BLaER1 treated with 17β-estradiol and CSF1 and Interleukin-3, amounts not matched to agents 10 nM and 100 nM (cell line): ENCODE measurements around the gene NFKBIZ.

Experiments used
- H3K27ac ChIP-seq, 11 experiments: shearing (Covaris generic); formaldehyde crosslinking; 2 replicates each; pipeline ENCODE4 v1.8.1; 2022
- H3K27me3 ChIP-seq, 11 experiments: shearing (Covaris generic); formaldehyde crosslinking; 2 replicates each; pipeline ENCODE4 v1.8.1; 2022
- H3K36me3 ChIP-seq, 11 experiments: shearing (Covaris generic); formaldehyde crosslinking; 2 replicates each; pipeline ENCODE4 v1.8.1; 2022
- H3K4me1 ChIP-seq, 10 experiments: shearing (Covaris generic); formaldehyde crosslinking; 2 replicates each; pipeline ENCODE4 v1.8.1; 2022
- H3K4me2 ChIP-seq, 11 experiments: shearing (Covaris generic); formaldehyde crosslinking; 2 replicates each; pipeline ENCODE4 v1.8.1; 2022
- H3K4me3 ChIP-seq, 10 experiments: shearing (Covaris generic); formaldehyde crosslinking; 2 replicates each; pipeline ENCODE4 v1.8.1; 2022
- H3K9ac ChIP-seq, 11 experiments: shearing (Covaris generic); formaldehyde crosslinking; 2 replicates each; pipeline ENCODE4 v1.8.1; 2022
- H3K9me3 ChIP-seq, 11 experiments: shearing (Covaris generic); formaldehyde crosslinking; replicated peaks in 1 of 11; 2 replicates each; pipeline ENCODE4 v1.8.1; 2022
- H4K20me1 ChIP-seq, 11 experiments: shearing (Covaris generic); formaldehyde crosslinking; 2 replicates each; pipeline ENCODE4 v1.8.1; 2022
- Cebpa-rat ChIP-seq, 11 experiments: shearing (Covaris generic); IDR thresholded peaks; 2 replicates each; pipeline ENCODE4 v1.8.1; 2022

Gene NFKBIZ

GRCh38 chr3:101842245-101842934, 6.9 kb upstream of the NFKBIZ start:
- Histone ChIP-seq H3K27ac (no peak overlapping the region), H3K4me3 (no peak overlapping the region), H3K4me2 (no peak overlapping the region; a peak in 1 of 22 replicates), H3K27me3 (no peaks in the 10 kb centered on the region), H3K36me3 (peaks cover 0 to 32% (median 0%) of the 10 kb centered on the region in 11 experiments; a peak in 4 of 22 replicates), H3K4me1 (peaks cover 0 to 38% (median 6%) of the 10 kb centered on the region in 10 experiments; a peak in 14 of 20 replicates), H4K20me1 (peaks cover 0 to 9% (median 0%) of the 10 kb centered on the region in 11 experiments; a peak in 2 of 22 replicates), H3K9ac (no peak overlapping the region), H3K9me3 (peaks cover 0 to 14% (median 0%) of the 10 kb centered on the region in 11 experiments; a peak in 2 of 22 replicates)
- TF ChIP-seq Cebpa-rat (IDR thresholded peaks at IDR 0.05) = no peak

DNA sequence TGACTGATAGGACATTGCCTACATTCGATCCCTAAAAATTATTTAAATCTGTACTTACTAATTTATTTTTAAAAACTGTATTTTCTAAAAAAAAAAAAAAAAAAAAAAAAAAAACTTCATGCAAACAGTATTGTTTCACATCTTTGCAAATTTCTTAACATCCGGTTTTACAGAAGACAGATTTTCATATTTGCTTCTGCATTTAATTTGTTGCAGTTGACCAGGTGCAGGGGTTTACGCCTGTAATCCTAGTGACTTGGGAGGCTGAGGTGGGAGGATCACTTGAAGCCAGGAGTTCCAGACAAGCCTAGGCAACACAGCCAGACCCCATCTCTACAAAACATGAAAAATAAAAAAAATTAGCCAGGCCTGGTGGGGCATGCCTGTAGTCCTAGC, 6.4 kb upstream of the NFKBIZ start:
- no peak for TF ChIP-seq Cebpa-rat (IDR thresholded peaks at IDR 0.05)
- Histone ChIP-seq H3K9me3 (peaks cover 0 to 14% (median 0%) of the 10 kb centered on the region in 11 experiments; a peak in 2 of 22 replicates), H4K20me1 (peaks cover 0 to 9% (median 0%) of the 10 kb centered on the region in 11 experiments; a peak in 2 of 22 replicates), H3K4me3 (no peak overlapping the region), H3K27ac (no peak overlapping the region), H3K4me1 (peaks cover 0 to 38% (median 4%) of the 10 kb centered on the region in 10 experiments; a peak in 10 of 20 replicates), H3K9ac (no peak overlapping the region), H3K4me2 (no peak overlapping the region), H3K27me3 (peaks cover 0 to 4% (median 0%) of the 10 kb centered on the region in 11 experiments; a peak in 1 of 22 replicates), H3K36me3 (peaks cover 0 to 32% (median 0%) of the 10 kb centered on the region in 11 experiments; a peak in 4 of 22 replicates)

DNA sequence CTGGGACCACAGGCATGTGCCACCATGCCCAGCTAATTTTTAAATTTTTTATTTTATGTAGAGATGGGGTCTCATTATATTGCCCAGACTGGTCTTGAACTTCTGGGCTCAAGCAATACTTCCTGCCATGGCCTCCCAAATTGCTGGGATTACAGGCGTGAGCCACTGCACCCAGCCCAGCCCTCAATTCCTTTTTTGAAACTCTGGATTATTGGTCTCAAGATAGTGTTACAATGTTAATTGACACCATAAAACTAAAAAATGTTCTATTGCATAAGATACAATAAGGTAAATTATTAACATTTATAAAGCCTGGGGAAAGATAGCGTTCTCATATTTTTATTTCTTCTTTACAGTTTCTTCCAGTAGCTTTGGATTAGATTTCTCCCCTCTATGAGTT, 3.9 kb upstream of the NFKBIZ start:
- Histone ChIP-seq H3K9me3 (peaks cover 0 to 14% (median 0%) of the 10 kb centered on the region in 11 experiments; a peak in 2 of 22 replicates), H4K20me1 (peaks cover 9 to 11% (median 11%) of the 10 kb centered on the region in 11 experiments; a peak in 19 of 22 replicates), H3K4me1 (peaks cover 0 to 25% (median 12%) of the 10 kb centered on the region in 10 experiments; a peak in 17 of 20 replicates), H3K27me3 (peaks cover 0 to 14% (median 0%) of the 10 kb centered on the region in 11 experiments; a peak in 3 of 22 replicates), H3K36me3 (peaks cover 0 to 36% (median 2%) of the 10 kb centered on the region in 11 experiments; a peak in 10 of 22 replicates), H3K4me3 (no peak overlapping the region), H3K9ac (no peak overlapping the region), H3K27ac (no peak overlapping the region), H3K4me2 (no peak overlapping the region)
- no peak for TF ChIP-seq Cebpa-rat (IDR thresholded peaks at IDR 0.05)

DNA sequence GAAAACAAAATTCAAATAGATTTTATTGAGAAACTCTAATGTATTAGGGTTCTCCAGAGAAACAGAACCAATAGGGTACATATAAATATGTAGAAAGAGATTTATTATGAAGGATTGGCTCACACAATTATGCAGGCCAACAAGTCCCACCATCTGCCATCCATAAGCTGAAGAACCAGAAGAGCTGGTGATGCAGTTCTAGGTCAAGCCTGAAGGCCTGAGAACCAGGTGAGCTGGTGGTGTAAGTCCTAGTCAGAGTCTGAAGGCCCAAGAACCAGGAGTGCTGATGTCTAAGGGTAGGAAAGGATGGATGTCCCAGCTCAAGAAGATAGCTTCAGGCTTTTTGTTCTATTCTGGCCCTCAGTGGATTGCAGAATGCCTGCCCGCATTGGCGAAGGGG, 2.6 kb upstream of the NFKBIZ start:
- H3K36me3 ChIP-seq = peaks cover under 1 to 40% (median 15%) of the 10 kb centered on the region in 11 experiments; a peak in 21 of 22 replicates
- peaks cover 0 to 14% (median 0%) of the 10 kb centered on the region in 11 experiments; a peak in 3 of 22 replicates for H3K27me3 ChIP-seq
- 0 out of 22 replicates have a peak overlapping the region, but pooled peaks of 1 of the 11 experiments have one; percentile 4 for H3K9ac ChIP-seq
- H4K20me1 ChIP-seq = peaks cover 22 to 24% (median 23%) of the 10 kb centered on the region in 11 experiments; a peak in 21 of 22 replicates
- H3K27ac ChIP-seq = peak overlapping the region in 4 of 11 experiments; percentile 7 to 99 (median 98); a peak in 5 of 22 replicates
- H3K4me3 ChIP-seq = no peak overlapping the region
- peak overlapping the region in 4 of 11 experiments; percentile 84 to 94 (median 88); a peak in 8 of 22 replicates for H3K4me2 ChIP-seq
- no peak for TF ChIP-seq Cebpa-rat (IDR thresholded peaks at IDR 0.05)
- peaks cover 9 to 24% (median 14%) of the 10 kb centered on the region in 10 experiments for H3K4me1 ChIP-seq
- H3K9me3 ChIP-seq = peaks cover 0 to 15% (median 0%) of the 10 kb centered on the region in 11 experiments; a peak in 3 of 22 replicates

DNA sequence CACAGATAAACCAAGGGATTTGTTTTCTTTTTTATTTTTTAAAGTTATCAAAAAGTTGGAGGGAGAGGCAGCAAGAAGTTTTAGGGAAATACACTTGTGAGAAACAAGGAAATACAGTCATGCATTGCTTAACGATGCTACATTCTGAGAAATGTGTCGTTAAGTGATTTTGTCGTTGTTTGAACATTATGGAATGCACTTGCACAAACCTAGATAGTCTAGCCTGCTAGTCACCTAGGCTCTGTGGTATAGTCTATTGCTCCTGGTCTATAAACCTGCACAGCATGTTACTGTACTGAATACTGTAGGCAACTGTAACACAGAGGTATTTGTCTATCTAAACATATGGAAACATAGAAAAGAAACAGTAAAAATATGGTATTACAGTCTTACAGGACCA, 2.0 kb upstream of the NFKBIZ start:
- Histone ChIP-seq H4K20me1 (peaks cover 28 to 30% (median 30%) of the 10 kb centered on the region in 11 experiments), H3K9me3 (peaks cover 0 to 16% (median 0%) of the 10 kb centered on the region in 11 experiments; a peak in 4 of 22 replicates), H3K36me3 (peaks cover 7 to 43% (median 21%) of the 10 kb centered on the region in 11 experiments), H3K4me3 (peak overlapping the region in 2 of 10 experiments; percentile 92 to 95; a peak in 3 of 20 replicates), H3K4me2 (peak overlapping the region in 5 of 11 experiments; percentile 84 to 94 (median 89); a peak in 9 of 22 replicates), H3K4me1 (peaks cover 12 to 29% (median 19%) of the 10 kb centered on the region in 10 experiments), H3K9ac (peak overlapping the region in 3 of 11 experiments; percentile 94 to 100 (median 98); a peak in 5 of 22 replicates), H3K27ac (peak overlapping the region in 4 of 11 experiments; percentile 93 to 99 (median 98); a peak in 7 of 22 replicates), H3K27me3 (peaks cover 0 to 14% (median 0%) of the 10 kb centered on the region in 11 experiments; a peak in 3 of 22 replicates)
- no peak for TF ChIP-seq Cebpa-rat (IDR thresholded peaks at IDR 0.05)

DNA sequence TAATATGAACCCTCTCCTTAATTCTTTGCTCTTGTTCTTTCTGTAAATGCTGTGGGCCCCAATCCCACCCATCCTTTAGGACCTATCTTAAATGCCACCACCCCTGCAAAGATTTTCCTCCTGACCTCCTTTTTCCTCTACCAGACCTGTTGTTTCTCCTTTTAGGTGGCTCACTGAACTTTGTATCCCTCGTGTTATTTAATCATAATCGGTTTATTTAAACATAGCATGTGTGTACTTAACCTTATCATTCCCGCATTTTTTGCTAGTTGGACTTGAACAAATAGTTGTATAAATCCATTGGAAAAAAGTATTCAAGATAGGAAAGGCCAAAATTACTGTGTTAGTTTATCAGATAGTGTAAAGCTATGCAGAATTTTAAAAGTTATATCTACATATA, 988 bp upstream of the NFKBIZ start:
- Histone ChIP-seq H3K27ac (peak overlapping the region in 10 of 11 experiments; percentile 93 to 99 (median 98); a peak in 21 of 22 replicates), H3K4me1 (peaks cover 12 to 39% (median 27%) of the 10 kb centered on the region in 10 experiments), H3K4me2 (peak overlapping the region; percentile 78 to 94 (median 87); a peak in 21 of 22 replicates), H3K4me3 (peak overlapping the region in 9 of 10 experiments; percentile 82 to 98 (median 93); a peak in 15 of 20 replicates), H3K36me3 (peaks cover 17 to 45% (median 31%) of the 10 kb centered on the region in 11 experiments), H3K27me3 (peaks cover 0 to 14% (median 0%) of the 10 kb centered on the region in 11 experiments; a peak in 3 of 22 replicates), H3K9me3 (peaks cover 0 to 14% (median 0%) of the 10 kb centered on the region in 11 experiments; a peak in 7 of 22 replicates), H3K9ac (peak overlapping the region; percentile 84 to 100 (median 98); a peak in 21 of 22 replicates), H4K20me1 (peaks cover 29 to 40% (median 40%) of the 10 kb centered on the region in 11 experiments)
- no peak for TF ChIP-seq Cebpa-rat (IDR thresholded peaks at IDR 0.05)

GRCh38 chr3:101849714-101850245, 466 bp downstream of the NFKBIZ start:
- peaks cover 12 to 54% (median 36%) of the 10 kb centered on the region in 10 experiments for H3K4me1 ChIP-seq
- H3K27ac ChIP-seq = peak overlapping the region; percentile 93 to 99 (median 98)
- peaks cover 31 to 57% (median 46%) of the 10 kb centered on the region in 11 experiments for H3K36me3 ChIP-seq
- H3K27me3 ChIP-seq = peaks cover 0 to 14% (median 0%) of the 10 kb centered on the region in 11 experiments; a peak in 3 of 22 replicates
- peak overlapping the region in 10 of 11 experiments; percentile 0 to 96 (median 87); a peak in 17 of 22 replicates for H3K4me2 ChIP-seq
- H3K9me3 ChIP-seq = peaks cover 0 to 14% (median 0%) of the 10 kb centered on the region in 11 experiments; a peak in 7 of 22 replicates
- H3K4me3 ChIP-seq = peak overlapping the region; percentile 82 to 98 (median 94)
- peak overlapping the region; percentile 94 to 100 (median 98) for H3K9ac ChIP-seq
- TF ChIP-seq Cebpa-rat (IDR thresholded peaks at IDR 0.05) = no peak
- peaks cover 29 to 55% (median 54%) of the 10 kb centered on the region in 11 experiments for H4K20me1 ChIP-seq
